ENCODE results near the gene PNPLA6. TPM values are rescaled to one million over a fixed set of nuclear protein-coding genes. Genes with fewer than 3 reads are reported as not detected.
A peak's percentile ranks its signal among the peaks of the same experiment; 100 is the strongest.

Gene PNPLA6
- total RNA-seq, 1 donor from 2014 or later: 129 TPM

DNA sequence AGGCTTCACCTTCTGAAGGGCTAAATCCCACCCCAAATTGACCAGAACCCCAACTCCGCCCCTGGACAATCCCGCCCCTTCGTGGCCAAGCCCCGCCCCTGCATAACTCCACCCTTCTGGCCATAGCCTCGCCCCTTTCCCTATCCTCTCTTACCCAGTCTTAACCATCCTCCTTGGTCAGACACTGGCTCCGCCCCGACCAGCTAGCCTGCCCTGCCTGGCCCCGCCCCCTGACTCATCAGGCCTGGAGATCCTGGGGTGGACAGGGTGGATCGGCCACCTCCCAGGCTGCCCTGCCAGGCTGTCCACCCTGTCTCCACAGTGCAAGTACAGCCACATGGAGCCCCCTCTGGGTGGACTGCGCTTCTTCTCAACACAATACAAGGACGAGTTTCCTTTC is 27.6 kb upstream of the PNPLA6 start:
- Mint-ChIP-seq H3K27ac (ENCODE audit: unreplicated experiment) (no peak overlapping the region), H3K4me3 (ENCODE audit: unreplicated experiment) (no peak overlapping the region), H3K27me3 (ENCODE audit: unreplicated experiment) (peaks cover 3% of the 10 kb centered on the region), H3K4me1 (ENCODE audit: unreplicated experiment) (peaks cover 11% of the 10 kb centered on the region), H3K9me3 (ENCODE audit: unreplicated experiment) (no peaks in the 10 kb centered on the region), H3K36me3 (ENCODE audit: unreplicated experiment) (no peaks in the 10 kb centered on the region)
- TF ChIP-seq, protein P1, sequence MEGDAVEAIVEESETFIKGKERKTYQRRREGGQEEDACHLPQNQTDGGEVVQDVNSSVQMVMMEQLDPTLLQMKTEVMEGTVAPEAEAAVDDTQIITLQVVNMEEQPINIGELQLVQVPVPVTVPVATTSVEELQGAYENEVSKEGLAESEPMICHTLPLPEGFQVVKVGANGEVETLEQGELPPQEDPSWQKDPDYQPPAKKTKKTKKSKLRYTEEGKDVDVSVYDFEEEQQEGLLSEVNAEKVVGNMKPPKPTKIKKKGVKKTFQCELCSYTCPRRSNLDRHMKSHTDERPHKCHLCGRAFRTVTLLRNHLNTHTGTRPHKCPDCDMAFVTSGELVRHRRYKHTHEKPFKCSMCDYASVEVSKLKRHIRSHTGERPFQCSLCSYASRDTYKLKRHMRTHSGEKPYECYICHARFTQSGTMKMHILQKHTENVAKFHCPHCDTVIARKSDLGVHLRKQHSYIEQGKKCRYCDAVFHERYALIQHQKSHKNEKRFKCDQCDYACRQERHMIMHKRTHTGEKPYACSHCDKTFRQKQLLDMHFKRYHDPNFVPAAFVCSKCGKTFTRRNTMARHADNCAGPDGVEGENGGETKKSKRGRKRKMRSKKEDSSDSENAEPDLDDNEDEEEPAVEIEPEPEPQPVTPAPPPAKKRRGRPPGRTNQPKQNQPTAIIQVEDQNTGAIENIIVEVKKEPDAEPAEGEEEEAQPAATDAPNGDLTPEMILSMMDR (IDR thresholded peaks at IDR 0.05): no peak
- peak; percentile 89 for DNase-seq (ENCODE audit: extremely low spot score, unreplicated experiment)

DNA sequence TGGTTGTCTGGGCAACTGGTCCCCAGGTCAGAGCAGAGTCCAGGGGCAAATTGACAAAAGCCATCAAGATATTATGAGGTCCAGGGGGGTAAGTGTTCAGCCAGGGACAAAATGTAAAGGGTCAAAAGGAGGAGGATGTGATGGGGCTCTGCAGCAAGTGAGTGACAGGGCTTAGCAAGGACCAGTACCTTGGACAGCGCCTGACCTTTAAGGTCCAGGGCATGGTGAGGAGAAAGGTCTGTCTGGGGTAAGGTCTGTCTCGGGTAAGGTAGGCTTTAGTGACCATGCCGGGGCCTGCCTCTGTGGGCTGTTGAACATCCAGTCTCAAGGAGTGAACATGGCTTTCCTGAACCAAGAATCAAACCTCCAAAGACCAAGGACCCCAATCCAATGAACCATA is 25.9 kb upstream of the PNPLA6 start:
- TF ChIP-seq, protein P1 (IDR thresholded peaks at IDR 0.05): no peak

DNA sequence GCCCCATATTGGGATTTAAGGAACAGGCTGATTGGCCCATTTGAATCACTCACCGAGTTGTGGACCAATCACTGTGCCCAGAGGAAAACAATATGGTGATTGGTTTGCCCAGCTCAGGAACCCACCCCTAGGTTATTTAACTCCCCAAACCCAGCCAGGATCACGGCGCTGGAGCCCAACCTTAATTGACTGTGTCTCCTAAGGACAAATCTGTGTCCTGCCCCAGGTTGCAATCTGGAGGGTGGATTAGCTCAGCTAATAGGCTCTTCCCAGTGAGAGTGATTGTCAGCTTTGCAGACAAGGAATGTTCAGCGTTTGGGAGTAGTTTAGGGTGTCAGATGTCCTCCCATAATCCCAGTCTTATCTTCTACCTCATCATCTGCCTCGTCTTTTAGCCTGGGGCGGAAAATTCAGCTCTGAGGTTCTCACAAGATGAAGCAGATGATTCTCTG is 23.1 kb upstream of the PNPLA6 start:
- H3K4me3 Mint-ChIP-seq (ENCODE audit: unreplicated experiment): no peak overlapping the region
- no peaks in the 10 kb centered on the region for H3K9me3 Mint-ChIP-seq (ENCODE audit: unreplicated experiment)
- H3K4me1 Mint-ChIP-seq (ENCODE audit: unreplicated experiment): peaks cover 22% of the 10 kb centered on the region
- TF ChIP-seq, protein P1 (IDR thresholded peaks at IDR 0.05): no peak
- no peak overlapping the region for H3K27ac Mint-ChIP-seq (ENCODE audit: unreplicated experiment)
- no peaks in the 10 kb centered on the region for H3K36me3 Mint-ChIP-seq (ENCODE audit: unreplicated experiment)
- no peaks in the 10 kb centered on the region for H3K27me3 Mint-ChIP-seq (ENCODE audit: unreplicated experiment)
- no peak for DNase-seq (ENCODE audit: extremely low spot score, unreplicated experiment)

More for the DNA sequence above, 25.9 kb upstream of the PNPLA6 start:
- Mint-ChIP-seq H3K4me1 (ENCODE audit: unreplicated experiment) (peaks cover 11% of the 10 kb centered on the region), H3K36me3 (ENCODE audit: unreplicated experiment) (no peaks in the 10 kb centered on the region), H3K27ac (ENCODE audit: unreplicated experiment) (no peak overlapping the region), H3K27me3 (ENCODE audit: unreplicated experiment) (no peaks in the 10 kb centered on the region), H3K9me3 (ENCODE audit: unreplicated experiment) (no peaks in the 10 kb centered on the region), H3K4me3 (ENCODE audit: unreplicated experiment) (no peak overlapping the region)
- no peak for DNase-seq (ENCODE audit: extremely low spot score, unreplicated experiment)

DNA sequence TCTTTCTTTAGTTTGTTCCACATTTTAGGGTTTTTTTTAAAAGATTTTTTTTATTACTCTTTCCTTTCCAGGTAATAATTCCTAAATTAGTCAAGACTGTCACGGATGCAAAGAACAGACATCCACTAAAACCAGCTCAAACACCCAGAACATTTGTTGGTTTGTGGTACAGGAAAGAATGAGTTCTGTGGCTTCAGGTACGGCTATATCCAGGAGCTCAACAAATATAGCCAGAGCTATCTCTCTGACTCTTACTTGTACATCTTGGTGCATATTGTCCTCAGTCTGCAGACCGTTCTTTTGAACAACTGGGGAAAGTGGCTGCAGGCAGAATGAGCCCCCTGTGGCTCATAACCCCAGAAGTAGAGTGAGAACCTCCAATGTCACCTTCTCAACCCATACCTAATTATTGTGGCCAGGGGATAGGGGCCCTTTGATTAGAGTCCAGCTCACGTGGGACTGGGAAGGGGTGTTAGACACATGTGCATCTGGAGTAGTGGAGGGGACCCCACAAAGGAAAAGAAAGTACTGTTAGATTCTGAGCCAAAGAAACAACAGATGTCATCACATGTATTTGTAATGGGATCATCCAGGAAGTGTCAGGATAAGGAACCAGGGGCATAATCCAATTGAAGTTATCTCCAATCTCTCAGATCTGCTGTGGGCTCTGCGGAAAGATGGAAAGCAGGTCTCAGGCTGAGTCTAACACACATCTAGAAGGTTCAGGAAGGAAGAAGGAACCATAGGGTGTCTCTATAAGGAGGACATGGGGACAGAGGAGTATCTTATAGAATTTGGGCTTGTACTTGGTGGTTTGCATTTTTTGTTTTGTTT is 21.5 kb upstream of the PNPLA6 start:
- H3K9me3 Mint-ChIP-seq (ENCODE audit: unreplicated experiment): no peaks in the 10 kb centered on the region
- peaks cover 25% of the 10 kb centered on the region for H3K4me1 Mint-ChIP-seq (ENCODE audit: unreplicated experiment)
- H3K36me3 Mint-ChIP-seq (ENCODE audit: unreplicated experiment): peaks cover 4% of the 10 kb centered on the region
- no peaks in the 10 kb centered on the region for H3K27me3 Mint-ChIP-seq (ENCODE audit: unreplicated experiment)
- H3K4me3 Mint-ChIP-seq (ENCODE audit: unreplicated experiment): peak overlapping the region; percentile 34
- H3K27ac Mint-ChIP-seq (ENCODE audit: unreplicated experiment): peak overlapping the region; percentile 16
- no peak for DNase-seq (ENCODE audit: extremely low spot score, unreplicated experiment)
- TF ChIP-seq, protein P1 (IDR thresholded peaks at IDR 0.05): no peak

DNA sequence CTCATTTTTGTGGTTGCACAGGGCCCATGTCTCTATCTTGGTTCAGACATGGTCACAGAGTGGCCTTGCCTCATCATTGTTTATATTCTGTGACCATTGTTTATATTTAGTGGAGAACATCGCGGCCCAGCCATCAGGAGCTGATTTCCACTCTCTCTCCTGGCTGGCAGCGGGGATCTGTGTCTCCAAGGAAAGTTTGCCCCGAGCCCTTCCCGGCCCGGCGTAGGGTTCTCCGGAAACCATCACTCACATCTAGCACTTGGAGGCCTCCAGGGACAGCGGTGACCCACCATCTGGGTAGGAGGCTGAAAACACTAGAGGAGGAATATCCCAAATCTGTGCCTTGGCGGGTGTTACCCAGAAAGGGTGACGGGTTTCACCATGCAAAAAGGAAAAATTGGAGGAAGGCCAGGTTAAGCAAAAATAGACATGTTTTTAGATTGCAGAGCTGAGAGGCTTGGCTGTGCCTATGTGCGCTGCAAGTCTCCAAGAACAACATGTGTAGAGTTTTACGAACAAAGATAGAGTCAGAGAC is 20.3 kb upstream of the PNPLA6 start:
- H3K4me1 Mint-ChIP-seq (ENCODE audit: unreplicated experiment): peaks cover 25% of the 10 kb centered on the region
- TF ChIP-seq, protein P1 (IDR thresholded peaks at IDR 0.05): no peak
- peak overlapping the region; percentile 97 for H3K27ac Mint-ChIP-seq (ENCODE audit: unreplicated experiment)
- peak overlapping the region; percentile 82 for H3K4me3 Mint-ChIP-seq (ENCODE audit: unreplicated experiment)
- DNase-seq (ENCODE audit: extremely low spot score, unreplicated experiment): no peak
- no peaks in the 10 kb centered on the region for H3K27me3 Mint-ChIP-seq (ENCODE audit: unreplicated experiment)
- H3K9me3 Mint-ChIP-seq (ENCODE audit: unreplicated experiment): no peaks in the 10 kb centered on the region
- H3K36me3 Mint-ChIP-seq (ENCODE audit: unreplicated experiment): peaks cover 7% of the 10 kb centered on the region

Measured in osteocyte (in vitro differentiated cells).